Osteoblast (primary cell): ENCODE results near the gene PNPLA7. TPM values are rescaled to one million over a fixed set of nuclear protein-coding genes. Genes with fewer than 3 reads are reported as not detected.
"Not testable (repeated sequence)": the region's sequence is repeated elsewhere in the genome, so short reads cannot be mapped to it uniquely, and the experiment has no call there.

ENCODE experiments used
- DNase-seq: peaks from one replicate; pipeline ENCODE4 v3.0.0; 2011; ENCODE audit warnings: low spot score, mixed read lengths; ENCODE audit not compliant: insufficient read length; ENCODE audit errors: missing footprints
- H2AFZ ChIP-seq: 2 replicates; pipeline ENCODE4 v1.6.0; 2011; ENCODE audit warnings: mild to moderate bottlenecking, low read length
- H3K27ac ChIP-seq: 2 replicates; pipeline ENCODE4 v1.5.1; 2011; ENCODE audit warnings: mild to moderate bottlenecking, low read depth, low read length, moderate library complexity
- H3K27me3 ChIP-seq: 2 replicates; pipeline ENCODE4 v1.6.0; 2012; ENCODE audit warnings: mild to moderate bottlenecking, control low read depth, inconsistent platforms, low read length, moderate library complexity; ENCODE audit not compliant: insufficient read depth
- H3K36me3 ChIP-seq: 2 replicates; pipeline ENCODE4 v1.5.1; 2011; ENCODE audit warnings: mild to moderate bottlenecking, low read length, control low read depth, moderate library complexity; ENCODE audit not compliant: insufficient read depth
- H3K4me1 ChIP-seq: 2 replicates; pipeline ENCODE4 v1.5.1; 2011; ENCODE audit warnings: mild to moderate bottlenecking, low read length, control low read depth, moderate library complexity; ENCODE audit not compliant: insufficient read depth
- H3K4me2 ChIP-seq: 2 replicates; pipeline ENCODE4 v1.6.0; 2011; ENCODE audit warnings: mild to moderate bottlenecking, low read length; ENCODE audit not compliant: insufficient read depth
- H3K4me3 ChIP-seq: fragments of 200-600 bp; sonication (generic); 3 replicates; pipeline ENCODE4 v1.5.1; 2012; ENCODE audit warnings: mild to moderate bottlenecking, low read length, inconsistent platforms; ENCODE audit not compliant: insufficient read depth
- H3K79me2 ChIP-seq: 2 replicates; pipeline ENCODE4 v1.6.0; 2012; ENCODE audit warnings: mild to moderate bottlenecking, low read length, control low read depth, inconsistent platforms; ENCODE audit not compliant: insufficient read depth
- H3K9me3 ChIP-seq: 2 replicates; pipeline ENCODE4 v1.5.1; 2011; ENCODE audit warnings: low read depth, low read length, control low read depth
- H4K20me1 ChIP-seq: 2 replicates; pipeline ENCODE4 v1.6.0; 2012; ENCODE audit warnings: mild to moderate bottlenecking, low read length, control low read depth; ENCODE audit not compliant: insufficient read depth
- total RNA-seq: library from RNA; depleted of rRNA; stranded (reverse); fragments of >200 nt; gene quantifications from 2 replicates; pipeline ENCODE4 v1.2.3, GENCODE V29; 2012
- TF ChIP-seq, protein P1 (sequence below): IDR thresholded peaks from 2 replicates; pipeline ENCODE4 v1.5.1; 2011; ENCODE audit warnings: mild to moderate bottlenecking, low read depth, low read length, moderate library complexity; ENCODE audit errors: extremely low read depth

The PNPLA7 gene
- total RNA-seq, 1 donor: 1.8 TPM

DNA sequence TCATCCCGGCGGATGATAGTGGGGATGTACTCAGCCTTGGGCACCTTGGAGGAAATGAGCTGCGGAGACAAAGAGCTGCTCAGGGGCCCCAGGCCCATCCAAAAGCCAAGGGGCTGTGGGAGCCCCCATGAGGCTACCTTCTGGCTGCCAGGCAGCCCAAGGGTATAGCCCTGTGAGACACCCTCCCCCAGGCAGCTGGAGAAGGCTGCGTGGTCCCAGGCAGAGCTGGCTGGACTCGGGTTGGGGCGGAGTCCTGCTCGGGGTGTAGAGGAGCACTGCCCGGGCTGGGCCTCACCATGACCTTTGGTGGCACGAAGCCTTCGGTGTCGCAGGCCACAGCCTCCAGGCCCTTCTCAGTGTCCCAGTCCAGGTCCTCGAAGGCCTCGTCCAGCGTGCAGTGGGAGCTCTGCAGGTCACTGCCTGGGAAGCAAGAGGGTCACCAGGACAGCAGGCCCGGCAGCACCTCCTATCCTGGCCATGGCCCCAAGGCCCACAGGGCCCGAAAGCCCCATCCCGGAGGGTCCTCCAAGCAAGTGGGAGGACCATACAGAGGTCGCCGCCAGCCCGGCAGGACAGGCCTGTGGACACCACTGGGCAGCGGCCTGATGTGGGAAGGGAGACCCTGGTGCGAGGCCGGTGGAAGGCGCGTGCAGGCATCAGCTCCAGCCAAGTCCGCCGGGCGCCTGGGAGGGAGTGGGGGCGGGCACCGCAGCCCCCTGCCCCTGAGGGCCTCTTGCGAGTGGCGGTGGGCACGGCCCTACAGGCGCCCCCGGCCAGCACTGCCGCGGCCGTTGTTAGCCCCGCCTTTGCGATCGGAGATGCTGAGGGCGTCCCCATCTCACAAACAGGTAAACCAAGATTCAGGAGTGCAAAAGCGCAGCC is 97.2 kb downstream of the PNPLA7 start:
- Histone ChIP-seq H3K27me3 (no peaks in the 10 kb centered on the region), H3K27ac (no peak overlapping the region), H3K36me3 (peaks cover 23% of the 10 kb centered on the region), H3K4me1 (peaks cover 22% of the 10 kb centered on the region), H3K4me3 (no peak overlapping the region), H3K9me3 (no peaks in the 10 kb centered on the region), H4K20me1 (peaks cover 37% of the 10 kb centered on the region), H3K79me2 (peaks cover 3% of the 10 kb centered on the region), H2AFZ (no peak overlapping the region), H3K4me2 (no peak overlapping the region)
- TF ChIP-seq, protein P1, sequence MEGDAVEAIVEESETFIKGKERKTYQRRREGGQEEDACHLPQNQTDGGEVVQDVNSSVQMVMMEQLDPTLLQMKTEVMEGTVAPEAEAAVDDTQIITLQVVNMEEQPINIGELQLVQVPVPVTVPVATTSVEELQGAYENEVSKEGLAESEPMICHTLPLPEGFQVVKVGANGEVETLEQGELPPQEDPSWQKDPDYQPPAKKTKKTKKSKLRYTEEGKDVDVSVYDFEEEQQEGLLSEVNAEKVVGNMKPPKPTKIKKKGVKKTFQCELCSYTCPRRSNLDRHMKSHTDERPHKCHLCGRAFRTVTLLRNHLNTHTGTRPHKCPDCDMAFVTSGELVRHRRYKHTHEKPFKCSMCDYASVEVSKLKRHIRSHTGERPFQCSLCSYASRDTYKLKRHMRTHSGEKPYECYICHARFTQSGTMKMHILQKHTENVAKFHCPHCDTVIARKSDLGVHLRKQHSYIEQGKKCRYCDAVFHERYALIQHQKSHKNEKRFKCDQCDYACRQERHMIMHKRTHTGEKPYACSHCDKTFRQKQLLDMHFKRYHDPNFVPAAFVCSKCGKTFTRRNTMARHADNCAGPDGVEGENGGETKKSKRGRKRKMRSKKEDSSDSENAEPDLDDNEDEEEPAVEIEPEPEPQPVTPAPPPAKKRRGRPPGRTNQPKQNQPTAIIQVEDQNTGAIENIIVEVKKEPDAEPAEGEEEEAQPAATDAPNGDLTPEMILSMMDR: no peak
- peak; percentile 83 for DNase-seq

DNA sequence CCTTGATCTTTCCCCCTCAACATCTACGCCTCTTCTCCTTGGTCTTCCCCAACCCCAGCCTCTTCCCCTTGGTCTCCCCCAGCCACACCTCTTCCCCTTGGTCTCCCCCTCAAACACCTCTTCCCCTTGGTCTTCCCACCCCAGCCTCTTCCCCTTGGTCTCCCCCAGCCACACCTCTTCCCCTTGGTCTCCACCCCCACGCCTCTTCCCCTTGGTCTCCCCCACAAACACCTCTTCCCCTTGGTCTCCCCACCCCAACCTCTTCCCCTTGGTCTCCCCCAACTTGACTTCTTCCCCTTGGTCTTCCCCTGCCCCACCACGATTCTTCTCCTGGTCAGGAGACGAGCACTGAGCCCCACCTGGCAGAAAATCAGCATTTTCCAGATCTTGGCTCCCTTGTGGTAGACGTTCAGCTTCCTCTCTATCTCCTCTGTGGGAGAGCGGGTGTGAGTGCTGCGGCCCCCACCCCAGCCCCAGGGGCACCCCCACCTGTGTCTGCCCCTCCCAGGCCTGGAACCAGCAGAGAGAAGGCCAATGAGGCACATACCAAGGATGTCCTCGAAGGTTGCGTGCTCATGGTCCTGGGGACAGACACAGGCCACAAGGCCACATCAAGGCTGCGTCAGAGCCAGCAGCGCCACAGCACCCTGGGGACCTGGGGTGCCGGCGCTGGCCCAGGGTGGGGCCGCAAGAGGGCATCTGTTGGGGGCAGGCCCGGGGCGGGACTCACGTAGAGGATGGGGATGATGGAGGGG is 98.0 kb downstream of the PNPLA7 start:
- Histone ChIP-seq H3K27ac (no peak overlapping the region), H3K79me2 (no peaks in the 10 kb centered on the region), H3K4me3 (no peak overlapping the region), H3K4me1 (peaks cover 15% of the 10 kb centered on the region), H4K20me1 (peaks cover 30% of the 10 kb centered on the region), H3K36me3 (peaks cover 22% of the 10 kb centered on the region), H3K27me3 (no peaks in the 10 kb centered on the region), H2AFZ (no peak overlapping the region), H3K9me3 (no peaks in the 10 kb centered on the region), H3K4me2 (no peak overlapping the region)
- DNase-seq: peak; percentile 25
- TF ChIP-seq, protein P1: no peak

DNA sequence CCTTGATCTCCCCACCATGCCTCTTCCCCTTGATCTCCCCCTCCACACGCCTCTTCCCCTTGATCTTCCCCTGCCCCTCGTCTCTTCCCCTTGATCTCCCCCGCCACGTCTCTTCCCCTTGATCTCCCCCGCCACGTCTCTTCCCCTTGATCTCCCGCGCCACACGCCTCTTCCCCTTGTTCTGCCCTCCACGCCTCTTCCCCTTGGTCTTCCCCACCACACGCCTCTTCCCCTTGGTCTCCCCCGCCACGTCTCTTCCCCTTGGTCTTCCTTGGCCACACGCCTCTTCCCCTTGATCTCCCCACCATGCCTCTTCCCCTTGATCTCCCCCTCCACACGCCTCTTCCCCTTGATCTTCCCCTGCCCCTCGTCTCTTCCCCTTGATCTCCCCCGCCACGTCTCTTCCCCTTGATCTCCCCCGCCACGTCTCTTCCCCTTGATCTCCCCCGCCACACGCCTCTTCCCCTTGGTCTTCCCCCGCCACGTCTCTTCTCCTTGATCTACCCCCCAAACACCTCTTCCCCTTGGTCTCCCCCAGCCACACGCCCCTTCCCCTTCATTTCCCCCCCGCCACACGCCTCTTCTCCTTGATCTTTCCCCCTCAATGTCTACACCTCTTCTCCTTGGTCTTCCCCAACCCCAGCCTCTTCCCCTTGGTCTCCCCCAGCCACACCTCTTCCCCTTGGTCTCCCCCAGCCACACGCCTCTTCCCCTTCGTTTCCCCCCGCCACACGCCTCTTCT is 98.8 kb downstream of the PNPLA7 start:
- Histone ChIP-seq H3K36me3 (peaks cover 18% of the 10 kb centered on the region), H4K20me1 (peaks cover 24% of the 10 kb centered on the region)
- not testable (repeated sequence) for H3K4me1 ChIP-seq, H3K27ac ChIP-seq, H3K27me3 ChIP-seq, H2AFZ ChIP-seq, H3K79me2 ChIP-seq, DNase-seq, H3K4me3 ChIP-seq, H3K4me2 ChIP-seq, H3K9me3 ChIP-seq

DNA sequence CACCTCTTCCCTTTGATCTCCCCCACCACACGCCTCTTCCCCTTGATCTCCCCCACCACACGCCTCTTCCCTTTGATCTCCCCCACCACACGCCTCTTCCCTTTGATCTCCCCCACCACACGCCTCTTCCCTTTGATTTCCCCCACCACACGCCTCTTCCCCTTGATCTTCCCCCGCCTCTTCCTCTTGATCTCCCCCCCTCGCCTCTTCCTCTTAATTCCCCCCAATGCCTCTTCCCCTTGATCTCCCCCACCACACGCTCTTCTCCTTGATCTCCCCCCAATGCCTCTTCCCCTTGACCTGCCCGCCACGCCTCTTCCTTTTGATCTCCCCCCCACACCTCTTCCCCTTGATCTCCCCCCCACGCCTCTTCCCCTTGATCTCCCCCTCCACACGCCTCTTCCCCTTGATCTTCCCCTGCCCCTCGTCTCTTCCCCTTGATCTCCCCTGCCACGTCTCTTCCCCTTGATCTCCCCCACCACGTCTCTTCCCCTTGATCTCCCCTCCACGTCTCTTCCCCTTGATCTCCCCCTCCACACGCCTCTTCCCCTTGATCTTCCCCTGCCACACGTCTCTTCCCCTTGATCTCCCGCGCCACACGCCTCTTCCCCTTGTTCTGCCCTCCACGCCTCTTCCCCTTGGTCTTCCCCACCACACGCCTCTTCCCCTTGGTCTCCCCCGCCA is 99.5 kb downstream of the PNPLA7 start:
- H3K27ac ChIP-seq, H3K9me3 ChIP-seq, H3K4me2 ChIP-seq, H2AFZ ChIP-seq, H3K27me3 ChIP-seq, H3K4me1 ChIP-seq, H3K4me3 ChIP-seq, H3K79me2 ChIP-seq: not testable (repeated sequence)
- peak; percentile 29 for DNase-seq
- H4K20me1 ChIP-seq: peaks cover 23% of the 10 kb centered on the region
- H3K36me3 ChIP-seq: peaks cover 18% of the 10 kb centered on the region
